ENCODE results near the gene STK4.

The STK4 gene

GRCh38 chr20:44966030-44966961 lies at the start of gene STK4:
Gene STK4, plus strand, starts transcription at chr20:44966512. Its CDS starts 57 bp downstream, at chr20:44966569.
- no peaks in the 10 kb centered on the region for H3K9me3 ChIP-seq (ENCODE audit: control insufficient read depth, insufficient read depth, low read depth, low read length)
- H3K36me3 ChIP-seq (ENCODE audit: control insufficient read depth, insufficient read depth, low read length): no peaks in the 10 kb centered on the region
- peak within 1 kb of the TSS; percentile 79 for H3K9ac ChIP-seq (ENCODE audit: low read length)
- no peak within 1 kb of the TSS; the same call in 1 of the 2 replicates for H3K27ac ChIP-seq (ENCODE audit: low read depth, low read length)
- H3K4me3 ChIP-seq (ENCODE audit: low read depth, low read length): peak within 1 kb of the TSS; percentile 90
- H3K4me1 ChIP-seq (ENCODE audit: control insufficient read depth, insufficient read depth, low read length): peaks cover 28% of the 10 kb centered on the region
- peaks cover 11% of the 10 kb centered on the region; the same call in 1 of the 2 replicates for H3K27me3 ChIP-seq (ENCODE audit: control insufficient read depth, insufficient read depth, low read length)

DNA sequence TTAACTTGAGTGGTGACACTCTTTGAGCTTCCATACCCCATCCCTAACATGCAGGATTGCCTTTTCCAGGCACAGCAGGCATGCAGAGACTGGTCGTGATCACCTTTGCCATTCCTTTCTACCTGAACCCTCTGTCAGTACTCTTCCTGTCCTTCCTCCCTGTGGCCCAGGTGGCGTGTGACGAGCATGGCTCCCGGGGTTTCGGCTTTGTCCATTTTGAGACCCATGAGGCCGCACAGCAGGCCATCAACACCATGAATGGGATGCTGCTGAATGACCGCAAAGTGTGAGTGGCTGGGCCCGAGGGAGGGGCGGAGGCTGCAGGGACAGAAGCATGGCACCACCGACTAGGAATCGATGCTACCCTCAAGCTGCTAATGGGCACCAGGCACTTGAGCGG lies 49.7 kb upstream of the STK4 start:
- H3K9me3 ChIP-seq (ENCODE audit: control insufficient read depth, insufficient read depth, low read depth, low read length): no peaks in the 10 kb centered on the region

GRCh38 chr20:44917399-44917798 lies 48.9 kb upstream of the STK4 start:
- no peak overlapping the region for H3K9ac ChIP-seq (ENCODE audit: low read length)
- H3K9me3 ChIP-seq (ENCODE audit: control insufficient read depth, insufficient read depth, low read depth, low read length): no peaks in the 10 kb centered on the region
- no peaks in the 10 kb centered on the region for H3K27me3 ChIP-seq (ENCODE audit: control insufficient read depth, insufficient read depth, low read length)
- no peak overlapping the region for H3K27ac ChIP-seq (ENCODE audit: low read depth, low read length)
- no peaks in the 10 kb centered on the region for H3K4me1 ChIP-seq (ENCODE audit: control insufficient read depth, insufficient read depth, low read length)
- H3K36me3 ChIP-seq (ENCODE audit: control insufficient read depth, insufficient read depth, low read length): peaks cover 77% of the 10 kb centered on the region
- no peak overlapping the region for H3K4me3 ChIP-seq (ENCODE audit: low read depth, low read length)

More for the DNA sequence above, 49.7 kb upstream of the STK4 start:
- no peak overlapping the region for H3K9ac ChIP-seq (ENCODE audit: low read length)
- H3K4me3 ChIP-seq (ENCODE audit: low read depth, low read length): no peak overlapping the region
- peaks cover 5% of the 10 kb centered on the region for H3K4me1 ChIP-seq (ENCODE audit: control insufficient read depth, insufficient read depth, low read length)
- no peak overlapping the region for H3K27ac ChIP-seq (ENCODE audit: low read depth, low read length)
- H3K27me3 ChIP-seq (ENCODE audit: control insufficient read depth, insufficient read depth, low read length): no peaks in the 10 kb centered on the region
- H3K36me3 ChIP-seq (ENCODE audit: control insufficient read depth, insufficient read depth, low read length): peaks cover 77% of the 10 kb centered on the region

GRCh38 chr20:44918342-44918741 lies 48.0 kb upstream of the STK4 start:
- Histone ChIP-seq H3K4me3 (ENCODE audit: low read depth, low read length) (no peak overlapping the region), H3K27me3 (ENCODE audit: control insufficient read depth, insufficient read depth, low read length) (no peaks in the 10 kb centered on the region), H3K36me3 (ENCODE audit: control insufficient read depth, insufficient read depth, low read length) (peaks cover 76% of the 10 kb centered on the region), H3K9me3 (ENCODE audit: control insufficient read depth, insufficient read depth, low read depth, low read length) (no peaks in the 10 kb centered on the region), H3K4me1 (ENCODE audit: control insufficient read depth, insufficient read depth, low read length) (no peaks in the 10 kb centered on the region), H3K9ac (ENCODE audit: low read length) (no peak overlapping the region), H3K27ac (ENCODE audit: low read depth, low read length) (no peak overlapping the region)

- H3K4me3 ChIP-seq (ENCODE audit: low read depth, low read length): no peak overlapping the region
- no peaks in the 10 kb centered on the region for H3K4me1 ChIP-seq (ENCODE audit: control insufficient read depth, insufficient read depth, low read length)
- H3K27me3 ChIP-seq (ENCODE audit: control insufficient read depth, insufficient read depth, low read length): no peaks in the 10 kb centered on the region
- no peaks in the 10 kb centered on the region for H3K9me3 ChIP-seq (ENCODE audit: control insufficient read depth, insufficient read depth, low read depth, low read length)
- peaks cover 76% of the 10 kb centered on the region for H3K36me3 ChIP-seq (ENCODE audit: control insufficient read depth, insufficient read depth, low read length)
- H3K9ac ChIP-seq (ENCODE audit: low read length): no peak overlapping the region
- H3K27ac ChIP-seq (ENCODE audit: low read depth, low read length): no peak overlapping the region
These were observed 47.6 kb upstream of the STK4 start for GRCh38 chr20:44918761-44919160.

GRCh38 chr20:44921447-44921846 lies 44.9 kb upstream of the STK4 start:
- Histone ChIP-seq H3K4me3 (ENCODE audit: low read depth, low read length) (no peak overlapping the region), H3K27me3 (ENCODE audit: control insufficient read depth, insufficient read depth, low read length) (no peaks in the 10 kb centered on the region), H3K27ac (ENCODE audit: low read depth, low read length) (no peak overlapping the region), H3K9me3 (ENCODE audit: control insufficient read depth, insufficient read depth, low read depth, low read length) (no peaks in the 10 kb centered on the region), H3K4me1 (ENCODE audit: control insufficient read depth, insufficient read depth, low read length) (no peaks in the 10 kb centered on the region), H3K36me3 (ENCODE audit: control insufficient read depth, insufficient read depth, low read length) (peaks cover 74% of the 10 kb centered on the region), H3K9ac (ENCODE audit: low read length) (no peak overlapping the region)

DNA sequence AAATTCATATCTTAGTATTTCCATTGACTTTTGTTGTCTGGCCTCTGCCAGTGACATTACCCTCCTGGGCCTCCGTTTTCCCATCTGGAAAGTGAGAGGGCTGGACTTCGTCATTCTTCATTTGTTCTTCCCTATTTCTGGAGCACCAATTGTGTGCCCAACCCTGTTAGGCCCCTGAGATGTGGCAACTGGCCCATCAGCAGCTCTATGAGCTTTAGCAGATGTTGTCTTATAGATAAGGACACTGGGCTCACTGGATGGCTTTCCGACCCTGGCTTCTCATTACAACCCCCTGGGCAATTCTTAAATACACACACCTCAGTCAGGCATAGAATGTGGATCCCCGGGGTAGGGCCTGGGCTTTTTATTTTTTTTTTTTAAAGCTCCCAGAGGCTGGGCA lies 41.8 kb upstream of the STK4 start:
- Histone ChIP-seq H3K9ac (ENCODE audit: low read length) (no peak overlapping the region), H3K4me3 (ENCODE audit: low read depth, low read length) (no peak overlapping the region), H3K9me3 (ENCODE audit: control insufficient read depth, insufficient read depth, low read depth, low read length) (no peaks in the 10 kb centered on the region), H3K27me3 (ENCODE audit: control insufficient read depth, insufficient read depth, low read length) (no peaks in the 10 kb centered on the region), H3K4me1 (ENCODE audit: control insufficient read depth, insufficient read depth, low read length) (no peaks in the 10 kb centered on the region), H3K27ac (ENCODE audit: low read depth, low read length) (no peak overlapping the region), H3K36me3 (ENCODE audit: control insufficient read depth, insufficient read depth, low read length) (peaks cover 46% of the 10 kb centered on the region)

DNA sequence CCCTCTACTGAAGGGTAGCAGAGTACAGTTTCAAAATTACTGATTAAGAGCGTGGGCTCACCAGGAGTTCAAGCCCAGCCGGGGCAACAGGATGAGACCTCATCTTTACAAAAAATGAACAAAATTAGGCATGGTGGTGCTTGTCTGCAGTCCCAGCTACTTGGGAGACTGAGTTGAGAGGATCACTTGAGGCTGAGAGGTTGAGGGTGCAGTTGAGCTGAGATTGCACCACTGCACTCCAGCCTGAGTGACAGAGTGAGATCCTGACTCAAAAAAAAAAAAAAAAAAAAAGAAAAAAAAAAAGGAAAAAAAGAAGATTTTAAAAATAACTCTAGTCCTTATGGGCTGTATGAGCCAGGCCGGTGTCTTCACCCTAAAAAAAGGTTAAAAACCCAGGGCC lies 37.7 kb upstream of the STK4 start:
- peaks cover 53% of the 10 kb centered on the region for H3K36me3 ChIP-seq (ENCODE audit: control insufficient read depth, insufficient read depth, low read length)
- H3K9ac ChIP-seq (ENCODE audit: low read length): no peak overlapping the region
- no peaks in the 10 kb centered on the region for H3K9me3 ChIP-seq (ENCODE audit: control insufficient read depth, insufficient read depth, low read depth, low read length)
- no peaks in the 10 kb centered on the region for H3K27me3 ChIP-seq (ENCODE audit: control insufficient read depth, insufficient read depth, low read length)
- no peak overlapping the region for H3K4me3 ChIP-seq (ENCODE audit: low read depth, low read length)
- no peaks in the 10 kb centered on the region for H3K4me1 ChIP-seq (ENCODE audit: control insufficient read depth, insufficient read depth, low read length)
- H3K27ac ChIP-seq (ENCODE audit: low read depth, low read length): no peak overlapping the region

DNA sequence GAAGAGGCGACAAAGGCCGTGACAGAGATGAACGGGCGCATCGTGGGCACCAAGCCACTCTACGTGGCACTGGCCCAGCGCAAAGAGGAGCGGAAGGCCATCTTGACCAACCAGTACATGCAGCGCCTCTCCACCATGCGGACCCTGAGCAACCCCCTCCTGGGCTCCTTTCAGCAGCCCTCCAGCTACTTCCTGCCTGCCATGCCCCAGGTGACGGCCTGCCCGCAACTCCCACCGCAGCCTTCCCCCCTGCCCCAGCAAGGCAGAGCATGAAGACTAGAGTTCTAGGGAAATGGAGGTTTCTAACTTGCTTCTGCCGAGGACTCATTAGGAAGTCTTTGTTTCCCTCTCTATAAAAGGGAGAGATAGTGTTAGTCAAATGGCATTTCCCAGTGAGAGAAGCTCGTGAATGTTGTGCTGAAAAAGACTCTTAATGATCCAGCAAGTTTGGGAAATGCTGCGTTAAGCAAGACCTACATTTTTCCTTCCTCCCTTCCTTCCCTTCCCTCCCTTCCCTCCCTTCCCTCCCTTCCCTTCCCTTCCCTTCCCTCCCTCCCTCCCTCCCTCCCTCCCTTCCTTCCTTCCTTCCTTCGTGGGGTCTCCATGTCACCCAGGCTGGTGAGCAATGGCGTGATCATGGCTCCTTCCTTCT lies 35.7 kb upstream of the STK4 start:
- no peak overlapping the region for H3K4me3 ChIP-seq (ENCODE audit: low read depth, low read length)
- H3K27me3 ChIP-seq (ENCODE audit: control insufficient read depth, insufficient read depth, low read length): no peaks in the 10 kb centered on the region
- no peaks in the 10 kb centered on the region for H3K4me1 ChIP-seq (ENCODE audit: control insufficient read depth, insufficient read depth, low read length)
- H3K9me3 ChIP-seq (ENCODE audit: control insufficient read depth, insufficient read depth, low read depth, low read length): no peaks in the 10 kb centered on the region
- H3K27ac ChIP-seq (ENCODE audit: low read depth, low read length): no peak overlapping the region
- H3K9ac ChIP-seq (ENCODE audit: low read length): no peak overlapping the region
- H3K36me3 ChIP-seq (ENCODE audit: control insufficient read depth, insufficient read depth, low read length): peaks cover 54% of the 10 kb centered on the region

DNA sequence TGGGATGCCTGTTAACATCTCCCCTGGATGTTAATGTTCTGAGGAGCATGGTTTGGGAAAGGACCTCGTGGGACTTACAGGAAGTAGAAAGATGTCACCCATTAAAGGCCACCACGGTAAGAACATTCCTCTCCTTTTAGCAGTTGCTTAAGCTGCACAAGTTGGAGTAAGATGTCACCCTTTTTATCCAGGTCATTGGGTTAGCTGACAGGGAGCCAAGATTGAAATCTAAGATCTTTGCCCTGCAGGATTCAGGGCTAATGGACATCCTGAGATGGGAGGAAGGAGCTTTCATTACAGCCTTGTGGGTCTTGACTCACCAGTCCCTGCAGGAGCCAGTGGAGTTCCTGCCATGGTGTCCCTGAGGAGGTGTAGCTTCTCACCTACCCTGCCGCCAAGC lies 34.4 kb upstream of the STK4 start:
- Histone ChIP-seq H3K9ac (ENCODE audit: low read length) (no peak overlapping the region), H3K9me3 (ENCODE audit: control insufficient read depth, insufficient read depth, low read depth, low read length) (no peaks in the 10 kb centered on the region), H3K27me3 (ENCODE audit: control insufficient read depth, insufficient read depth, low read length) (no peaks in the 10 kb centered on the region), H3K4me3 (ENCODE audit: low read depth, low read length) (no peak overlapping the region), H3K27ac (ENCODE audit: low read depth, low read length) (no peak overlapping the region), H3K4me1 (ENCODE audit: control insufficient read depth, insufficient read depth, low read length) (no peaks in the 10 kb centered on the region), H3K36me3 (ENCODE audit: control insufficient read depth, insufficient read depth, low read length) (peaks cover 63% of the 10 kb centered on the region)

- no peaks in the 10 kb centered on the region for H3K27me3 ChIP-seq (ENCODE audit: control insufficient read depth, insufficient read depth, low read length)
- no peak overlapping the region for H3K9ac ChIP-seq (ENCODE audit: low read length)
- no peak overlapping the region for H3K4me3 ChIP-seq (ENCODE audit: low read depth, low read length)
- no peaks in the 10 kb centered on the region for H3K4me1 ChIP-seq (ENCODE audit: control insufficient read depth, insufficient read depth, low read length)
- no peak overlapping the region for H3K27ac ChIP-seq (ENCODE audit: low read depth, low read length)
- H3K9me3 ChIP-seq (ENCODE audit: control insufficient read depth, insufficient read depth, low read depth, low read length): no peaks in the 10 kb centered on the region
- peaks cover 70% of the 10 kb centered on the region for H3K36me3 ChIP-seq (ENCODE audit: control insufficient read depth, insufficient read depth, low read length)
These were observed 33.4 kb upstream of the STK4 start for GRCh38 chr20:44932916-44933315.

Data from HUES6 (cell line).